GM23338 (cell line): Measurements from ENCODE around the gene SIRPA. TPM values are rescaled to one million over a fixed set of nuclear protein-coding genes. Genes with fewer than 3 reads are reported as not detected.

Experiments
- ATAC-seq: fragments of 200-7000 bp; cut with Tn5 transposase; 3 replicates; pipeline ENCODE4 v1.9.1; 2020
- DNase-seq: peaks from one replicate; pipeline ENCODE4 v3.0.0-alpha.2; 2015; ENCODE audit warnings: low spot score
- H2AFZ ChIP-seq: fragments of 200-600 bp; sonication (generic); 2 replicates; pipeline ENCODE4 v1.8.0; 2016; ENCODE audit warnings: antibody characterized with exemption, mild to moderate bottlenecking, moderate library complexity
- H3F3A ChIP-seq: fragments of 200-600 bp; sonication (generic); replicated peaks from 2 replicates; pipeline ENCODE4 v1.8.0; 2017; ENCODE audit warnings: antibody characterized with exemption, mixed run types, low read depth
- H3K27ac ChIP-seq: fragments of 200-600 bp; sonication (generic); 2 replicates; pipeline ENCODE4 v1.6.1; 2016; ENCODE audit warnings: low read depth
- H3K27me3 ChIP-seq: fragments of 200-600 bp; sonication (generic); 2 replicates; pipeline ENCODE4 v1.8.0; 2016; ENCODE audit warnings: mild to moderate bottlenecking, mixed run types, moderate library complexity; ENCODE audit not compliant: insufficient read depth
- H3K36me3 ChIP-seq: fragments of 200-600 bp; sonication (generic); 2 replicates; pipeline ENCODE4 v1.8.0; 2016; ENCODE audit warnings: mild to moderate bottlenecking; ENCODE audit not compliant: insufficient read depth
- H3K4me1 ChIP-seq: fragments of 200-600 bp; sonication (generic); 2 replicates; pipeline ENCODE4 v1.8.0; 2016; ENCODE audit warnings: mild to moderate bottlenecking, moderate library complexity; ENCODE audit not compliant: insufficient read depth
- H3K4me2 ChIP-seq: fragments of 200-600 bp; sonication (generic); 2 replicates; pipeline ENCODE4 v1.7.1; 2017; ENCODE audit warnings: mixed run types
- H3K4me3 ChIP-seq: fragments of 200-600 bp; sonication (generic); 2 replicates; pipeline ENCODE4 v1.6.1; 2016; ENCODE audit warnings: mixed run types
- H3K79me2 ChIP-seq: fragments of 200-600 bp; sonication (generic); replicated peaks from 2 replicates; pipeline ENCODE4 v1.8.0; 2017; ENCODE audit warnings: mild to moderate bottlenecking; ENCODE audit not compliant: insufficient read depth
- H3K9me2 ChIP-seq: fragments of 200-600 bp; sonication (generic); 2 replicates; pipeline ENCODE4 v1.8.0; 2017; ENCODE audit not compliant: insufficient read depth
- H4K20me1 ChIP-seq: fragments of 200-600 bp; sonication (generic); replicated peaks from 2 replicates; pipeline ENCODE4 v1.8.0; 2017; ENCODE audit warnings: mild to moderate bottlenecking; ENCODE audit not compliant: insufficient read depth
- H3K27ac Mint-ChIP-seq: 2 replicates; pipeline ENCODE4 v1.8.0; 2020; ENCODE audit warnings: inconsistent platforms, mild to moderate bottlenecking, moderate library complexity, mixed read lengths
- H3K27me3 Mint-ChIP-seq: 3 replicates; pipeline ENCODE4 v1.8.0; 2022; ENCODE audit warnings: low read depth, mild to moderate bottlenecking, moderate library complexity, mixed read lengths, inconsistent platforms; ENCODE audit not compliant: insufficient read depth, poor library complexity
- H3K36me3 Mint-ChIP-seq: 3 replicates; pipeline ENCODE4 v1.8.0; 2021; ENCODE audit warnings: low read depth, mild to moderate bottlenecking, inconsistent platforms, moderate library complexity, mixed read lengths
- H3K4me1 Mint-ChIP-seq: 3 replicates; pipeline ENCODE4 v1.8.0; 2020; ENCODE audit warnings: mild to moderate bottlenecking, inconsistent platforms, mixed read lengths
- H3K4me3 Mint-ChIP-seq: 3 replicates; pipeline ENCODE4 v1.8.0; 2021; ENCODE audit warnings: moderate library complexity, mild to moderate bottlenecking, inconsistent platforms, mixed read lengths
- H3K9me3 Mint-ChIP-seq: 3 replicates; pipeline ENCODE4 v1.8.0; 2020; ENCODE audit warnings: moderate library complexity, mild to moderate bottlenecking, inconsistent platforms, mixed read lengths
- CREB1 ChIP-seq: fragments of 250-450 bp; sonication (Bioruptor Pico); IDR thresholded peaks from 2 replicates; pipeline ENCODE4 v1.5.0; 2020; ENCODE audit warnings: low read depth, mild to moderate bottlenecking, moderate library complexity
- EZH2 ChIP-seq: fragments of 200-600 bp; sonication (generic); IDR thresholded peaks from one replicate; pipeline ENCODE4 v1.8.0; 2017; ENCODE audit warnings: antibody characterized with exemption, mild to moderate bottlenecking, low read depth; ENCODE audit not compliant: unreplicated experiment
- EZH2phosphoT487 ChIP-seq: fragments of 200-600 bp; sonication (generic); IDR thresholded peaks from one replicate; pipeline ENCODE4 v1.8.1; 2018; ENCODE audit warnings: antibody characterized with exemption; ENCODE audit not compliant: unreplicated experiment
- JUNB ChIP-seq: IDR thresholded peaks from one replicate; pipeline ENCODE4 v1.6.1; 2016; ENCODE audit warnings: antibody characterized with exemption; ENCODE audit not compliant: unreplicated experiment
- NANOG ChIP-seq: IDR thresholded peaks from 2 replicates; pipeline ENCODE4 v1.6.1; 2016; ENCODE audit warnings: antibody characterized with exemption, borderline replicate concordance
- POLR2AphosphoS5 ChIP-seq: IDR thresholded peaks from 2 replicates; pipeline ENCODE4 v1.6.1; 2016; ENCODE audit warnings: antibody characterized with exemption, low read depth
- STAT1 ChIP-seq: IDR thresholded peaks from one replicate; pipeline ENCODE4 v1.6.1; 2016; ENCODE audit warnings: antibody characterized with exemption; ENCODE audit not compliant: unreplicated experiment
- ZNF114 ChIP-seq: fragments of 250-450 bp; sonication (Bioruptor Pico); IDR thresholded peaks from 2 replicates; pipeline ENCODE4 v1.5.0; 2020; ENCODE audit warnings: mild to moderate bottlenecking, moderate library complexity
- ZNF331 ChIP-seq: fragments of 250-450 bp; sonication (Bioruptor Pico); IDR thresholded peaks from 2 replicates; pipeline ENCODE4 v1.5.0; 2020; ENCODE audit warnings: low read depth, mild to moderate bottlenecking, moderate library complexity
- polyA plus RNA-seq: library from polyadenylated mRNA; unstranded; fragments of >200 nt; fragmentation: Nextera tagmentation; extraction: Ambion mirVana; gene quantifications from 2 replicates; pipeline ENCODE4 v1.2.1, GENCODE V29; 2016
- total RNA-seq: library from RNA; depleted of rRNA; stranded (reverse); fragments of >200 nt; shearing (Covaris generic); gene quantifications from 2 replicates; pipeline ENCODE4 v1.2.3, GENCODE V29; 2014
- TF ChIP-seq, protein P1 (sequence below): IDR thresholded peaks from 2 replicates; pipeline ENCODE4 v1.6.1; 2016; ENCODE audit warnings: antibody characterized with exemption
- TF ChIP-seq, protein P2 (sequence below): IDR thresholded peaks from one replicate; pipeline ENCODE4 v1.6.1; 2018; ENCODE audit warnings: antibody characterized with exemption; ENCODE audit not compliant: unreplicated experiment
- TF ChIP-seq, protein P3 (sequence below), 2 experiments: fragments of 200-600 bp in 1 of 2; sonication (generic) in 1 of 2; conservative IDR thresholded peaks; 2 replicates each; pipeline versions ENCODE4 v1.5.1 to v1.6.1; 2016 to 2017; ENCODE audit warnings: antibody characterized with exemption in 2 of 2, low read depth in 2 of 2, mild to moderate bottlenecking in 2 of 2, moderate library complexity in 1 of 2

SIRPA gene
- total and polyA plus RNA-seq, 2 experiments from 2014 or later, result 1.2 to 2.9 TPM

DNA sequence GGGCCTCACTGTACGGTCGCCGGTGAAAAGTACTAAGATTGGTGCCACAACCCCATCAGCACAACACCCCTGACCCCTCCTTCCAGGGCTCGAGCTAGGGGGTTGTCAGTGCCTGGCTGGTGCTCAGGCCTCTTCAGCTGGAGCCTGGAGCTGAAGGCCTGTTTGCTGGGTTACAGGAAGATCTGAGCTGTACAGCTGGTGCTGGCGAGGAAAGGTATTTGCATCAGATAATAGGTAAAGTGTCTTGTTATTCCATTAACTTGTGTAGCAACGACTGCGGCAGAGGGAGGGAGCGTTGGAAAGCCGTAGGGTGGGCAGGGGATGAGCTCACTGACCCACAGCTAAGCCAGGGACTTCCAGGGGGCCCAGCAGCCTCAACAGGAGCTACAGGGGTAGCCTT is 15.8 kb upstream of the SIRPA start (continued):
- TF ChIP-seq NANOG, result no peak
- TF ChIP-seq, protein P1, sequence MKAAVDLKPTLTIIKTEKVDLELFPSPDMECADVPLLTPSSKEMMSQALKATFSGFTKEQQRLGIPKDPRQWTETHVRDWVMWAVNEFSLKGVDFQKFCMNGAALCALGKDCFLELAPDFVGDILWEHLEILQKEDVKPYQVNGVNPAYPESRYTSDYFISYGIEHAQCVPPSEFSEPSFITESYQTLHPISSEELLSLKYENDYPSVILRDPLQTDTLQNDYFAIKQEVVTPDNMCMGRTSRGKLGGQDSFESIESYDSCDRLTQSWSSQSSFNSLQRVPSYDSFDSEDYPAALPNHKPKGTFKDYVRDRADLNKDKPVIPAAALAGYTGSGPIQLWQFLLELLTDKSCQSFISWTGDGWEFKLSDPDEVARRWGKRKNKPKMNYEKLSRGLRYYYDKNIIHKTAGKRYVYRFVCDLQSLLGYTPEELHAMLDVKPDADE, result no peak
- TF ChIP-seq EZH2, result no peak
- TF ChIP-seq EZH2phosphoT487, result no peak
- TF ChIP-seq STAT1, result no peak
- no peak for TF ChIP-seq ZNF331
- TF ChIP-seq ZNF114, result no peak

DNA sequence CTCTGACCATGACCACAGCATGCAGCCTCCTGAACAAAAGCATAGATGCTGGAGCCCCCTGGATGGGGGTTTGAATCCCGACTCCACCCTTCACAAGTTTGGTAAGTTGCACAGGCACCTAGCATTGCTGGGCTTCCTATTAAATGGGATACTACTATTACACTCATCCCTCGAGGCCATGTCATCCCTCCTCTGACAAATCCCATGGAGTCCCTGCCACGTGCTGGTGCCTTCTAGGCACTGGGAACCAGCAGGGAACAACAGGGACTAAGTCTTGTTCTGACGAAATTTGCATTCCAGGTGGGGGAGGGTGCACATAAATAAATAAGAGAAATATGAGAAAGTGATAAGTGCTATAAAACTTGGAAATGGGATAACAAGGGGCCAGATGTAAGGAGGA is 15.3 kb upstream of the SIRPA start:
- H3K27ac ChIP-seq, result no peak overlapping the region
- Mint-ChIP-seq H3K9me3 (peaks cover 3% of the 10 kb centered on the region; the same call in 2 of the 3 replicates), H3K27me3 (peaks cover 9% of the 10 kb centered on the region), H3K4me1 (peaks cover 20% of the 10 kb centered on the region), H3K27ac (no peak overlapping the region), H3K36me3 (no peaks in the 10 kb centered on the region), H3K4me3 (no peak overlapping the region)
- H3K79me2 ChIP-seq, result no peaks in the 10 kb centered on the region
- no peaks in the 10 kb centered on the region for H3K36me3 ChIP-seq
- H4K20me1 ChIP-seq, result no peaks in the 10 kb centered on the region
- no peak overlapping the region for H3K4me2 ChIP-seq
- H3K27me3 ChIP-seq, result no peaks in the 10 kb centered on the region
- DNase-seq, result no peak
- no peaks in the 10 kb centered on the region; the same call in 1 of the 2 replicates for H3K4me1 ChIP-seq
- ATAC-seq, result no peak
- H2AFZ ChIP-seq, result no peak overlapping the region
- no peak overlapping the region for H3K4me3 ChIP-seq
- no peaks in the 10 kb centered on the region for H3F3A ChIP-seq
- no peaks in the 10 kb centered on the region for H3K9me2 ChIP-seq
- TF ChIP-seq, protein P2, sequence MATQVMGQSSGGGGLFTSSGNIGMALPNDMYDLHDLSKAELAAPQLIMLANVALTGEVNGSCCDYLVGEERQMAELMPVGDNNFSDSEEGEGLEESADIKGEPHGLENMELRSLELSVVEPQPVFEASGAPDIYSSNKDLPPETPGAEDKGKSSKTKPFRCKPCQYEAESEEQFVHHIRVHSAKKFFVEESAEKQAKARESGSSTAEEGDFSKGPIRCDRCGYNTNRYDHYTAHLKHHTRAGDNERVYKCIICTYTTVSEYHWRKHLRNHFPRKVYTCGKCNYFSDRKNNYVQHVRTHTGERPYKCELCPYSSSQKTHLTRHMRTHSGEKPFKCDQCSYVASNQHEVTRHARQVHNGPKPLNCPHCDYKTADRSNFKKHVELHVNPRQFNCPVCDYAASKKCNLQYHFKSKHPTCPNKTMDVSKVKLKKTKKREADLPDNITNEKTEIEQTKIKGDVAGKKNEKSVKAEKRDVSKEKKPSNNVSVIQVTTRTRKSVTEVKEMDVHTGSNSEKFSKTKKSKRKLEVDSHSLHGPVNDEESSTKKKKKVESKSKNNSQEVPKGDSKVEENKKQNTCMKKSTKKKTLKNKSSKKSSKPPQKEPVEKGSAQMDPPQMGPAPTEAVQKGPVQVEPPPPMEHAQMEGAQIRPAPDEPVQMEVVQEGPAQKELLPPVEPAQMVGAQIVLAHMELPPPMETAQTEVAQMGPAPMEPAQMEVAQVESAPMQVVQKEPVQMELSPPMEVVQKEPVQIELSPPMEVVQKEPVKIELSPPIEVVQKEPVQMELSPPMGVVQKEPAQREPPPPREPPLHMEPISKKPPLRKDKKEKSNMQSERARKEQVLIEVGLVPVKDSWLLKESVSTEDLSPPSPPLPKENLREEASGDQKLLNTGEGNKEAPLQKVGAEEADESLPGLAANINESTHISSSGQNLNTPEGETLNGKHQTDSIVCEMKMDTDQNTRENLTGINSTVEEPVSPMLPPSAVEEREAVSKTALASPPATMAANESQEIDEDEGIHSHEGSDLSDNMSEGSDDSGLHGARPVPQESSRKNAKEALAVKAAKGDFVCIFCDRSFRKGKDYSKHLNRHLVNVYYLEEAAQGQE, result no peak
- TF ChIP-seq STAT1 (no peak), ZNF114 (no peak), POLR2AphosphoS5 (no peak), ZNF331 (no peak), EZH2 (no peak), JUNB (no peak), EZH2phosphoT487 (no peak), CREB1 (no peak), NANOG (no peak)
- TF ChIP-seq, protein P3, sequence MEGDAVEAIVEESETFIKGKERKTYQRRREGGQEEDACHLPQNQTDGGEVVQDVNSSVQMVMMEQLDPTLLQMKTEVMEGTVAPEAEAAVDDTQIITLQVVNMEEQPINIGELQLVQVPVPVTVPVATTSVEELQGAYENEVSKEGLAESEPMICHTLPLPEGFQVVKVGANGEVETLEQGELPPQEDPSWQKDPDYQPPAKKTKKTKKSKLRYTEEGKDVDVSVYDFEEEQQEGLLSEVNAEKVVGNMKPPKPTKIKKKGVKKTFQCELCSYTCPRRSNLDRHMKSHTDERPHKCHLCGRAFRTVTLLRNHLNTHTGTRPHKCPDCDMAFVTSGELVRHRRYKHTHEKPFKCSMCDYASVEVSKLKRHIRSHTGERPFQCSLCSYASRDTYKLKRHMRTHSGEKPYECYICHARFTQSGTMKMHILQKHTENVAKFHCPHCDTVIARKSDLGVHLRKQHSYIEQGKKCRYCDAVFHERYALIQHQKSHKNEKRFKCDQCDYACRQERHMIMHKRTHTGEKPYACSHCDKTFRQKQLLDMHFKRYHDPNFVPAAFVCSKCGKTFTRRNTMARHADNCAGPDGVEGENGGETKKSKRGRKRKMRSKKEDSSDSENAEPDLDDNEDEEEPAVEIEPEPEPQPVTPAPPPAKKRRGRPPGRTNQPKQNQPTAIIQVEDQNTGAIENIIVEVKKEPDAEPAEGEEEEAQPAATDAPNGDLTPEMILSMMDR (conservative IDR thresholded peaks at IDR 0.05; ENCODE audit: low read depth in 2 of 2), result no peak
- TF ChIP-seq, protein P1, result no peak
